Kasumi-1 (cell line): ENCODE measurements around the gene CAPN7.

ENCODE experiments used
- DNase-seq, 2 experiments: peaks; one replicate each; lab custom pipeline; 2025; lab: John Stamatoyannopoulos, UW

Gene CAPN7

GRCh38 chr3:15246186-15246585, 40.1 kb downstream of the CAPN7 start:
- no peak for DNase-seq

GRCh38 chr3:15253023-15253697, 47.1 kb downstream of the CAPN7 start:
- DNase-seq = no peak

GRCh38 chr3:15255215-15255614, 49.2 kb downstream of the CAPN7 start:
- DNase-seq = no peak

- DNase-seq = no peak
Measured at GRCh38 chr3:15256861-15257341, 50.9 kb downstream of the CAPN7 start.

GRCh38 chr3:15258720-15259119, 52.7 kb downstream of the CAPN7 start:
- DNase-seq = no peak

- no peak for DNase-seq
Measured at GRCh38 chr3:15260531-15260930, 54.5 kb downstream of the CAPN7 start.

GRCh38 chr3:15261274-15261673, 55.2 kb downstream of the CAPN7 start:
- no peak for DNase-seq

- DNase-seq = no peak
Measured at GRCh38 chr3:15262021-15262420, 56.0 kb downstream of the CAPN7 start.

GRCh38 chr3:15263120-15263519, 57.1 kb downstream of the CAPN7 start:
- DNase-seq = no peak

GRCh38 chr3:15263926-15264325, 57.9 kb downstream of the CAPN7 start:
- no peak for DNase-seq

- DNase-seq = no peak
Measured at GRCh38 chr3:15264486-15264885, 58.4 kb downstream of the CAPN7 start.

GRCh38 chr3:15265655-15266509, 59.8 kb downstream of the CAPN7 start:
- DNase-seq = no peak

- DNase-seq = no peak
Measured at GRCh38 chr3:15266510-15267376, 60.7 kb downstream of the CAPN7 start.

GRCh38 chr3:15267502-15267901, 61.5 kb downstream of the CAPN7 start:
- DNase-seq = no peak

GRCh38 chr3:15268033-15268631, 62.1 kb downstream of the CAPN7 start:
- peak; percentile 78 to 85 for DNase-seq

GRCh38 chr3:15269091-15269989, 63.3 kb downstream of the CAPN7 start:
- DNase-seq = peak; percentile 78 to 80

- no peak for DNase-seq
Measured at GRCh38 chr3:15271030-15271429, 65.0 kb downstream of the CAPN7 start.

- peak; percentile 68 to 79 for DNase-seq
Measured at GRCh38 chr3:15271785-15272381, 65.8 kb downstream of the CAPN7 start.

GRCh38 chr3:15272426-15273196, 66.6 kb downstream of the CAPN7 start:
- DNase-seq = no peak

- DNase-seq = peak; percentile 37 to 46
Measured at GRCh38 chr3:15273227-15273626, 67.2 kb downstream of the CAPN7 start.
